IPS-18c (cell line): ENCODE results near the gene BCORL1.

ENCODE experiments used
- H3K4me3 ChIP-seq: 2 replicates; pipeline ENCODE4 v1.7.0; 2013; ENCODE audit warnings: low read depth, mild to moderate bottlenecking, low read length, moderate library complexity; ENCODE audit not compliant: insufficient read depth
- H3K9me3 ChIP-seq: one replicate; pipeline ENCODE4 v1.6.1; 2013; ENCODE audit warnings: mild to moderate bottlenecking, low read length, moderate library complexity; ENCODE audit not compliant: control insufficient read depth, insufficient read depth

Gene BCORL1

DNA sequence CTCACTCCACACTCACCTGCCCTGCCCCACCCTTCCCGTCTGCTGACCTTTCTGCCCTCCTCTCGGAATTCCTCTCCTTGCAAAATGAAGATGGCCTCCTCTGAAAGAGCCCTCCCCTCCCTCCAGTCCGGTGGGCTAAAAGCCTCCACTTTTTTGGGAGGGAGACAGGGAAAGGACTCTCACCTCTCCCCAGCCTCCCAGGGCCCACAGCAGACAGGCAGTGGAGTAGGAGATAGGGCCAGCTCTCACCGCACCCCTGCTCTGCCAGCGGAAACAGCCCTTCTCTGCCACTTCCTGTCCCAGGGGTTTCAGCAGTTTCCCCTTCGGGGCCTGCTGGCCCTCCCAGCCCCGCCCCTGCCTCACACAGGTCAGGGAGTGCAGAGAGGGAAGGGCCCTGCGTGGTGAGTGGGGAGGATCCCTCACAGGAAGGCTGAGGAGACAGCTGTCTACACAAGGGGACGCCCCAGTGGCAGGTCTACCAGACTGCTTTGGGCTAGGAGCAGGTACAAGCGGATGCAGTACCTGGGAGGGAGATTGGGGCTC is 109.6 kb downstream of the BCORL1 start:
- H3K4me3 ChIP-seq: no peak overlapping the region
- H3K9me3 ChIP-seq: peaks cover 9% of the 10 kb centered on the region

DNA sequence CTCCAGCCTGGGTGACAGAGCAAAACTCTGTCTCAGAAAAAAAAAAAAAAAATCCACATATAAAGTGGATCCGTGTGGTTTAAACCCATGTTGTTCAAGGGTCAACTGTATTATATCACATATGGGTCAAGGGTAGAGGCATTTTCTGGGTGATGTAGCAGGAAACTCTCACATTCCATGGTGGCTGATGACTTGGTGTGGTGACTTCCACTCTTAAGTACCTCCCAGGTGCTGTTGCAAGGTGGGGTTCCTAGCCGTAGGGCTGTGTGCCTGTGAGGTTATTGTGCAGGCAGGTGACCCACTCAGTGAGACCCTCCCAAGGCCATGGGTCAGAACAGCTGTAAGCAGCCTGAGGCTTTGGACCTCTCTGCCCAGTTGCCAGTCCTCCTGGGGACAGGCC is 110.8 kb downstream of the BCORL1 start:
- Histone ChIP-seq H3K4me3 (no peak overlapping the region), H3K9me3 (peaks cover 12% of the 10 kb centered on the region)

- H3K4me3 ChIP-seq: no peak overlapping the region
- H3K9me3 ChIP-seq: peaks cover 12% of the 10 kb centered on the region
Measured at GRCh38 chrX:130094696-130095095, 112.3 kb downstream of the BCORL1 start.

DNA sequence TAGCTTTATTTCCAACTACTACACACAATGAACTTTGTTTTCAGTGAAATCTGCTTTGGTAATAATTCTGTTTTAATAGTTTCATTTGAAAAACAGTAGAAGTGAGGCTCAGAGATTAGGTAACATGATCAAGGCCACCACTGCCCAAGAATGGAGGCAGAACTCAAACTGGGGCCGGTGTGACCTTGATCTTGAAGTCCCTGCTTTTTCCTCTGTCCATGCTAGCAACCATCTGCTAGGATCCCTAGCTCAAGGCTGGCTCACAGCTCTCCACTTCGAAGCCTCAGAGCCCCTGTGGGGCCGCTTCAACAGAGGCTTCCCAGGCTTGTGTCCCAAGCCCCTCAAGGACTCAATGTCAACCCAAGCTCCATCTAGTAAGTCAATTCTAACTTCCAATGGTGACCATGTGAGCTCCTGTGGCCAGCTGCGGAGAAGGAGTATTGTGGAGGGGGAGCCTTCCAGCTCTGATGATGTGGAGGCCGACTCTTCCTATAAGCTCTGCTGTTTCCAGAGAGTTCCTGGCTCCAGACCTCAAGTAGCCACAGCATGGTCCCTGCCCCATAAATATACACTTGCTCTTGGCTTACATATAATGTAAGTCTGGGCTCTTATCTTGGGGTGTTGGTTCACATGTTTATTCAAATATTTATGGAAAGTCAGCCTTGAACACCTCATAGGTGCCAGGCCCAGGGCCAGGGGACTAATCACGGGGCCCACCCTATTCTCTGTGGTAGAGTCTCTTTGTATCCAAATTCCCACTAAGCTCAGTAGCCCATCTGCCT is 113.0 kb downstream of the BCORL1 start:
- Histone ChIP-seq H3K9me3 (peaks cover 12% of the 10 kb centered on the region), H3K4me3 (no peak overlapping the region)

GRCh38 chrX:130097507-130098209 is 115.2 kb downstream of the BCORL1 start:
- H3K4me3 ChIP-seq: no peak overlapping the region
- peaks cover 11% of the 10 kb centered on the region for H3K9me3 ChIP-seq

DNA sequence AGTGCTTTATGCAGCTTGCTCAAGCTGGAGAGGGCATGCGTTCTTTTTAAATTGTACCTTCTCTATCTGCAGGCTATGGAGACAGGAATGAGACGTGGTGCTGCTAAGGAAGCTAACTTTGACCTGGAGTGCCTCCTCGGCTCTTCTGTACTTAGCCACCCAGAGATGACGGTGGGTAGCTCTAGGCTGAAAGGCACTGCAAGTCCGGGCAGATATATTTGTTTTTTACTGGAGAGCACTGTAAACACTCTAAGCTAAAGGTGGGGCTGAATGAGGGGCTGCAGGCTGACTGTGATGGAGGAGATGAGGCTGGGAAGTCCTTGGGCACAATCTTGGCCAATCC is 115.7 kb downstream of the BCORL1 start:
- H3K9me3 ChIP-seq: peaks cover 11% of the 10 kb centered on the region
- H3K4me3 ChIP-seq: no peak overlapping the region

DNA sequence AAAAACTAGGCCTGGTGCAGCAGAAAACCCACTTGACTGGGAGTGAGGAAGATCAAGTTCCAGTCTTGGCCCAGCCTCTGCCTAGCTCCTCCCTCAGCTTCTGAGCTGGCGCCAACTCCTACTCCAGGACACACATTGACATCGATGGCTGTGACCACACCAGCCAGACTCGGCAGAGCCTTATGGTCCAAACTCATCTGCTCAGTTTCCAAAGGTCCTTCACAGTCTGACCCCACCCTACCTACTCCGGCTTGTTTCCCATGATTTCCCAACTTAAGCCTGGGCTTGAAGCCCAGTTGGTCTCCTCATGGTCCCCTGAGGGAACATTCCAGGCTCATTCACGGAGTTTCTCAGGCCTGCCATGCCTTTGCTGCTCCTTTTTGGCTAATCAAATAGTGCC is 117.7 kb downstream of the BCORL1 start:
- H3K9me3 ChIP-seq: peaks cover 6% of the 10 kb centered on the region

DNA sequence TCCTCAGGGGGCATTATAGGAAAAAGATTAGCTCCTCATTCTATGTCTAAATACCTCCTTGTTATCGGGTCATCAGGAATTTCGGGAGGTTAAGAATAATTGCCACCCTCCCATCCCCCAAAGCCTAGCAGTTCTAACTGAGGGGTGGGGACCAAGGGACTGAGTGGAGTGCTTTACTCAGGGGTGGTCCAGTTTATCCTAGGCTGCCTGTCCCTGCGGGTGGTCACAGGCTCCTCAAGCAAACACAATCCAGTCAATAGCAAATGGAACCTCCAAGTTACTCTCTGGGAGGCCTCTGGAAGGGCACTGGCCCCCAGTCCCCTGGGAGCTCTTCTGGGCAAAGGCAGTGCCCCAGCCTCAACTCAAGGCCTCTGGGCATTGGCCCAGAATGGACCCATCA is 121.2 kb downstream of the BCORL1 start:
- Histone ChIP-seq H3K4me3 (no peak overlapping the region), H3K9me3 (peaks cover 4% of the 10 kb centered on the region)

More for the DNA sequence above, 117.7 kb downstream of the BCORL1 start:
- no peak overlapping the region for H3K4me3 ChIP-seq

GRCh38 chrX:130105244-130105643 is 122.8 kb downstream of the BCORL1 start:
- peaks cover 4% of the 10 kb centered on the region for H3K9me3 ChIP-seq
- no peak overlapping the region for H3K4me3 ChIP-seq

GRCh38 chrX:130106071-130106470 is 123.6 kb downstream of the BCORL1 start:
- H3K9me3 ChIP-seq: peaks cover 2% of the 10 kb centered on the region
- H3K4me3 ChIP-seq: no peak overlapping the region
